OCI-LY7 (cell line): ENCODE measurements around the gene CHST9. TPM values are rescaled to one million over a fixed set of nuclear protein-coding genes. Genes with fewer than 3 reads are reported as not detected.

Experiments
- BruUV-seq: library from RNA; stranded (reverse); fragments of 400-500 nt; replicated peaks from 2 replicates; lab custom pipeline; 2021; lab: Mats Ljungman, UMichigan
- CTCF ChIA-PET: fragments of 300-600 bp; sonication (Branson Sonifier 250); formaldehyde crosslinking; loops from one replicate; lab custom pipeline; 2022; ENCODE audit warnings: antibody characterized with exemption; ENCODE audit not compliant: unreplicated experiment; lab: Charles Lee
- POLR2A ChIA-PET: fragments of 300-600 bp; sonication (Branson Sonifier 250); formaldehyde crosslinking; loops from one replicate; lab custom pipeline; 2022; ENCODE audit warnings: antibody characterized with exemption; lab: Charles Lee
- DNase-seq: peaks from one replicate; pipeline ENCODE4 v3.0.0-alpha.2; 2015; ENCODE audit warnings: low spot score
- H2AFZ ChIP-seq: fragments of 200-600 bp; sonication (generic), shearing (Covaris generic); 2 replicates; pipeline ENCODE4 v1.6.1; 2014; ENCODE audit warnings: mild to moderate bottlenecking, antibody characterized with exemption, low read length, moderate library complexity
- H3K27ac ChIP-seq: fragments of 200-600 bp; sonication (generic); 2 replicates; pipeline ENCODE4 v1.5.1; 2014; ENCODE audit warnings: mixed run types, low read depth, mild to moderate bottlenecking, moderate library complexity, low read length, inconsistent platforms; ENCODE audit not compliant: poor library complexity, severe bottlenecking
- H3K36me3 ChIP-seq: fragments of 200-600 bp; sonication (generic); 2 replicates; pipeline ENCODE4 v1.6.1; 2014; ENCODE audit warnings: mild to moderate bottlenecking, antibody characterized with exemption, low read length, moderate library complexity, mixed read lengths; ENCODE audit not compliant: insufficient read depth
- H3K4me1 ChIP-seq: fragments of 200-600 bp; sonication (generic); 2 replicates; pipeline ENCODE4 v1.5.1; 2014; ENCODE audit warnings: mild to moderate bottlenecking, low read length; ENCODE audit not compliant: insufficient read depth, poor library complexity, severe bottlenecking
- H3K4me2 ChIP-seq: fragments of 200-600 bp; sonication (generic); 2 replicates; pipeline ENCODE4 v1.6.1; 2014; ENCODE audit warnings: mild to moderate bottlenecking, low read length
- H3K4me3 ChIP-seq: fragments of 200-600 bp; sonication (generic); 2 replicates; pipeline ENCODE4 v1.5.1; 2014; ENCODE audit warnings: mild to moderate bottlenecking, low read depth, low read length; ENCODE audit not compliant: poor library complexity, severe bottlenecking
- H3K79me2 ChIP-seq: fragments of 200-600 bp; sonication (generic); 2 replicates; pipeline ENCODE4 v1.6.1; 2016; ENCODE audit warnings: low read depth, mild to moderate bottlenecking, low read length, moderate library complexity, mixed read lengths; ENCODE audit not compliant: insufficient read depth
- H3K9me2 ChIP-seq: fragments of 200-600 bp; sonication (generic); 2 replicates; pipeline ENCODE4 v1.6.1; 2016; ENCODE audit warnings: mild to moderate bottlenecking, low read length, mixed read lengths; ENCODE audit not compliant: insufficient read depth
- H3K9me3 ChIP-seq: fragments of 200-600 bp; sonication (generic); 2 replicates; pipeline ENCODE4 v1.6.1; 2014; ENCODE audit warnings: mild to moderate bottlenecking, mixed run types, low read length, mixed read lengths
- H4K20me1 ChIP-seq: fragments of 200-600 bp; sonication (generic); 2 replicates; pipeline ENCODE4 v1.6.1; 2014; ENCODE audit warnings: mild to moderate bottlenecking, antibody characterized with exemption, low read length, moderate library complexity, mixed read lengths; ENCODE audit not compliant: insufficient read depth
- CTCF ChIP-seq: fragments of 200-600 bp; sonication (generic); conservative IDR thresholded peaks from 2 replicates; pipeline ENCODE4 v1.5.1; 2014; ENCODE audit warnings: mild to moderate bottlenecking, antibody characterized with exemption, low read length, moderate library complexity, mixed read lengths
- EZH2phosphoT487 ChIP-seq: fragments of 200-600 bp; sonication (generic); IDR thresholded peaks from 2 replicates; pipeline ENCODE4 v1.6.1; 2018; ENCODE audit warnings: low read depth, borderline replicate concordance, mild to moderate bottlenecking, mixed run types, antibody characterized with exemption, low read length, moderate library complexity, mixed read lengths
- intact Hi-C: fragments of 100-400 bp; cut with micrococcal nuclease; formaldehyde crosslinking; loops from one replicate; pipeline ENCODE4 v1.10.0; 2022; ENCODE audit not compliant: unreplicated experiment
- total RNA-seq, 2 experiments: library from RNA; depleted of rRNA in 1 of 2; stranded (reverse); fragments of >200 nt in 1 of 2; shearing (Covaris generic) in 1 of 2; gene quantifications; 2 replicates each; pipeline ENCODE4 v1.2.3, GENCODE V29; 2014 to 2022

CHST9 gene
- total RNA-seq, 2 experiments from 2014 or later, result not detected

- Histone ChIP-seq H3K27ac (no peak overlapping the region), H3K79me2 (no peaks in the 10 kb centered on the region)
- intact Hi-C loops, result no loop called here
Observed at GRCh38 chr18:27143580-27144287, 41.4 kb downstream of the CHST9 start.

GRCh38 chr18:27142891-27143290 is 42.2 kb downstream of the CHST9 start:
- no peak for DNase-seq
- no TSS peak for BruUV-seq
- H3K9me2 ChIP-seq, result no peaks in the 10 kb centered on the region
- CTCF ChIA-PET, result no interaction called here
- H3K4me3 ChIP-seq, result no peak overlapping the region
- H3K9me3 ChIP-seq, result no peaks in the 10 kb centered on the region
- intact Hi-C loops, result no loop called here
- H3K36me3 ChIP-seq, result no peaks in the 10 kb centered on the region
- H3K4me2 ChIP-seq, result no peak overlapping the region
- no peaks in the 10 kb centered on the region for H4K20me1 ChIP-seq
- no peak overlapping the region for H3K27ac ChIP-seq
- POLR2A ChIA-PET, result interaction anchor here (0.5 kb wide), 1 partner anchor 24 kb away, joined by 5 read pairs; no protein-coding TSS in a partner anchor
- no peak overlapping the region for H2AFZ ChIP-seq
- no peaks in the 10 kb centered on the region for H3K79me2 ChIP-seq
- no peaks in the 10 kb centered on the region for H3K4me1 ChIP-seq
- TF ChIP-seq EZH2phosphoT487 (no peak), CTCF (no peak)

More at GRCh38 chr18:27143580-27144287, 41.4 kb downstream of the CHST9 start:
- BruUV-seq, result no TSS peak
- no peaks in the 10 kb centered on the region for H3K4me1 ChIP-seq
- H3K9me3 ChIP-seq, result no peaks in the 10 kb centered on the region
- no peak for DNase-seq
- H3K36me3 ChIP-seq, result no peaks in the 10 kb centered on the region
- H3K9me2 ChIP-seq, result no peaks in the 10 kb centered on the region
- no peak for TF ChIP-seq CTCF
- no peak for TF ChIP-seq EZH2phosphoT487
- H3K4me2 ChIP-seq, result no peak overlapping the region
- no peak overlapping the region for H3K4me3 ChIP-seq
- POLR2A ChIA-PET, result no interaction called here
- CTCF ChIA-PET, result no interaction called here
- no peak overlapping the region for H2AFZ ChIP-seq
- H4K20me1 ChIP-seq, result no peaks in the 10 kb centered on the region

- no peak for TF ChIP-seq EZH2phosphoT487
- no peak for TF ChIP-seq CTCF
- Histone ChIP-seq H3K4me2 (no peak overlapping the region), H3K4me3 (no peak overlapping the region), H3K27ac (no peak overlapping the region), H3K79me2 (no peaks in the 10 kb centered on the region), H3K9me2 (no peaks in the 10 kb centered on the region), H2AFZ (no peak overlapping the region), H3K9me3 (no peaks in the 10 kb centered on the region), H4K20me1 (no peaks in the 10 kb centered on the region), H3K36me3 (no peaks in the 10 kb centered on the region), H3K4me1 (no peaks in the 10 kb centered on the region)
- BruUV-seq, result no TSS peak
- CTCF ChIA-PET, result no interaction called here
- intact Hi-C loops, result no loop called here
- POLR2A ChIA-PET, result no interaction called here
- no peak for DNase-seq
Observed at GRCh38 chr18:27141876-27142275, 43.2 kb downstream of the CHST9 start.
